PC-9 (cell line): ENCODE measurements around the gene SFSWAP. TPM values are rescaled to one million over a fixed set of nuclear protein-coding genes. Genes with fewer than 3 reads are reported as not detected.

Experiments used
- BruUV-seq: library from RNA; stranded (reverse); fragments of 400-500 nt; replicated peaks from 2 replicates; lab custom pipeline; 2021; lab: Mats Ljungman, UMichigan
- CTCF ChIA-PET: fragments of 300-600 bp; sonication (Branson Sonifier 250); formaldehyde crosslinking; loops from one replicate; lab custom pipeline; 2022; ENCODE audit warnings: antibody characterized with exemption; lab: Charles Lee
- POLR2A ChIA-PET: fragments of 300-600 bp; sonication (Branson Sonifier 250); formaldehyde crosslinking; loops from one replicate; lab custom pipeline; 2022; ENCODE audit warnings: antibody characterized with exemption; ENCODE audit not compliant: unreplicated experiment; lab: Charles Lee
- DNase-seq, 2 experiments: peaks; one replicate each; pipeline versions ENCODE4 v3.0.0 to v3.0.0-alpha.2; 2015 to 2022; ENCODE audit warnings: mixed read lengths in 1 of 2
- H2AFZ ChIP-seq: fragments of 200-600 bp; sonication (generic); 2 replicates; pipeline ENCODE4 v1.8.1; 2017; ENCODE audit warnings: antibody characterized with exemption
- H3F3A ChIP-seq: fragments of 200-600 bp; sonication (generic); 2 replicates; pipeline ENCODE4 v1.8.1; 2017; ENCODE audit warnings: antibody characterized with exemption, mild to moderate bottlenecking, low read depth; ENCODE audit not compliant: insufficient read depth
- H3K27ac ChIP-seq: fragments of 200-600 bp; sonication (generic); 2 replicates; pipeline ENCODE4 v1.6.1; 2016; ENCODE audit warnings: mixed run types
- H3K27me3 ChIP-seq: fragments of 200-600 bp; sonication (generic); 2 replicates; pipeline ENCODE4 v1.6.1; 2016; ENCODE audit warnings: low read depth, mixed run types; ENCODE audit not compliant: insufficient read depth
- H3K36me3 ChIP-seq: fragments of 200-600 bp; sonication (generic); 2 replicates; pipeline ENCODE4 v1.6.1; 2016; ENCODE audit warnings: low read depth, mixed run types
- H3K4me1 ChIP-seq: fragments of 200-600 bp; sonication (generic); replicated peaks from 2 replicates; pipeline ENCODE4 v1.6.1; 2016; ENCODE audit warnings: mixed run types; ENCODE audit not compliant: insufficient read depth
- H3K4me2 ChIP-seq: fragments of 200-600 bp; sonication (generic); 2 replicates; pipeline ENCODE4 v1.6.1; 2017; ENCODE audit warnings: mixed run types
- H3K4me3 ChIP-seq: fragments of 200-600 bp; sonication (generic); 2 replicates; pipeline ENCODE4 v1.6.1; 2016; ENCODE audit warnings: mixed run types
- H3K79me2 ChIP-seq: fragments of 200-600 bp; sonication (generic); 2 replicates; pipeline ENCODE4 v1.6.1; 2017; ENCODE audit warnings: low read depth, mixed run types
- H3K9me2 ChIP-seq: fragments of 200-600 bp; sonication (generic); 2 replicates; pipeline ENCODE4 v1.8.1; 2017; ENCODE audit warnings: mild to moderate bottlenecking; ENCODE audit not compliant: insufficient read depth
- H3K9me3 ChIP-seq: fragments of 200-600 bp; sonication (generic); 2 replicates; pipeline ENCODE4 v1.8.1; 2016; ENCODE audit warnings: low read depth; ENCODE audit not compliant: insufficient read depth
- H4K20me1 ChIP-seq: fragments of 200-600 bp; sonication (generic); 2 replicates; pipeline ENCODE4 v1.8.1; 2017; ENCODE audit not compliant: insufficient read depth
- EZH2 ChIP-seq: fragments of 200-600 bp; sonication (generic); IDR thresholded peaks from 2 replicates; pipeline ENCODE4 v1.8.0; 2017; ENCODE audit warnings: antibody characterized with exemption, low read depth
- intact Hi-C: fragments of 100-400 bp; cut with micrococcal nuclease; formaldehyde crosslinking; loops from one replicate; pipeline ENCODE4 v1.10.0; 2022; ENCODE audit not compliant: unreplicated experiment
- total RNA-seq: library from RNA; stranded (reverse); gene quantifications from 2 replicates; pipeline ENCODE4 v1.2.3, GENCODE V29; 2021
- TF ChIP-seq, protein P1 (sequence below): fragments of 200-600 bp; sonication (generic); conservative IDR thresholded peaks from 2 replicates; pipeline ENCODE4 v1.6.1; 2017; ENCODE audit warnings: mixed run types, antibody characterized with exemption, mild to moderate bottlenecking, moderate library complexity

SFSWAP gene
- total RNA-seq, 1 experiment from 2014 or later = 40.7 TPM

- DNase-seq = no peak
- TF ChIP-seq EZH2 = no peak
- TF ChIP-seq, protein P1, sequence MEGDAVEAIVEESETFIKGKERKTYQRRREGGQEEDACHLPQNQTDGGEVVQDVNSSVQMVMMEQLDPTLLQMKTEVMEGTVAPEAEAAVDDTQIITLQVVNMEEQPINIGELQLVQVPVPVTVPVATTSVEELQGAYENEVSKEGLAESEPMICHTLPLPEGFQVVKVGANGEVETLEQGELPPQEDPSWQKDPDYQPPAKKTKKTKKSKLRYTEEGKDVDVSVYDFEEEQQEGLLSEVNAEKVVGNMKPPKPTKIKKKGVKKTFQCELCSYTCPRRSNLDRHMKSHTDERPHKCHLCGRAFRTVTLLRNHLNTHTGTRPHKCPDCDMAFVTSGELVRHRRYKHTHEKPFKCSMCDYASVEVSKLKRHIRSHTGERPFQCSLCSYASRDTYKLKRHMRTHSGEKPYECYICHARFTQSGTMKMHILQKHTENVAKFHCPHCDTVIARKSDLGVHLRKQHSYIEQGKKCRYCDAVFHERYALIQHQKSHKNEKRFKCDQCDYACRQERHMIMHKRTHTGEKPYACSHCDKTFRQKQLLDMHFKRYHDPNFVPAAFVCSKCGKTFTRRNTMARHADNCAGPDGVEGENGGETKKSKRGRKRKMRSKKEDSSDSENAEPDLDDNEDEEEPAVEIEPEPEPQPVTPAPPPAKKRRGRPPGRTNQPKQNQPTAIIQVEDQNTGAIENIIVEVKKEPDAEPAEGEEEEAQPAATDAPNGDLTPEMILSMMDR = no peak
- H3K36me3 ChIP-seq = no peaks in the 10 kb centered on the region
- H3K4me2 ChIP-seq = peak overlapping the region; percentile 87
- H3K9me3 ChIP-seq = no peaks in the 10 kb centered on the region
- H2AFZ ChIP-seq = peak overlapping the region; percentile 46; the same call in 1 of the 2 replicates
- H3K4me3 ChIP-seq = peak overlapping the region; percentile 37; the same call in 1 of the 2 replicates
- CTCF ChIA-PET = interaction anchor here (0.9 kb wide), 1 partner anchor 75 kb away, joined by 13 read pairs; no protein-coding TSS in a partner anchor
- intact Hi-C loops = loop anchor here (10.0 kb wide), 1 partner anchor 225 kb away; no protein-coding TSS in a partner anchor
- H3K27me3 ChIP-seq = peaks cover 18% of the 10 kb centered on the region
- peaks cover 15% of the 10 kb centered on the region for H3K4me1 ChIP-seq
- H4K20me1 ChIP-seq = no peaks in the 10 kb centered on the region
- H3K27ac ChIP-seq = no peak overlapping the region
- POLR2A ChIA-PET = interaction anchor here (0.6 kb wide), 1 partner anchor 33 kb away, joined by 8 read pairs; no protein-coding TSS in a partner anchor
- no peaks in the 10 kb centered on the region for H3K79me2 ChIP-seq
- no peaks in the 10 kb centered on the region for H3K9me2 ChIP-seq
- no TSS peak for BruUV-seq
- H3F3A ChIP-seq = peaks cover 43% of the 10 kb centered on the region
Measured at GRCh38 chr12:131829356-131829747, 118.5 kb downstream of the SFSWAP start.

DNA sequence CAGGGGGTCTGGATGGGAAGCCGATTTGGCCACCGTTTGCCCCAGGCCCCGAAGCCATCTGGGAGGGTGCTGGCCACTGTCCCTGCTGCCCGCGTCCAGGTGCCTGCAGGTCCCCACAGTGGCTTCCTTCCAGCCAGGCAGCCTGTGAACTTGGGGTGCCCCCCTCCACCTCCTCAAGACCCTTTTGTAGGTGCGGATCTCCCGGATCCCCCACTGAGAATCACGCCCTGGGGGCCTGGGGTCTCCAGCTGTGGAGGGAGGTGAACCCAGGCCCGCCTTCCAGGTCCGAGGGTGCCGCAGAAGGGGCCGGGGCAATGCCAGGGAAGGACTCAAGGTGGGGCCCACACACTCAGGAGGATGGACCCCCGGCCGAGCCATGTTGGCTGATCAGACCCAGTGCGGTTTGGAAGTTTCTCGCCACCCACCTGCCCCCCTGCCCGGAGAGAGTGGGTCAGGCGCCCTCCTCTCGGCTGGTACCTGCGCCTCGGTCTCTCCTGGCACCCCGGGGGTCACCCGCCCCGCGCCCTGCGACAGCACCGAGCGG, 119.0 kb downstream of the SFSWAP start:
- no peaks in the 10 kb centered on the region for H4K20me1 ChIP-seq
- no peaks in the 10 kb centered on the region for H3K9me3 ChIP-seq
- H3K36me3 ChIP-seq = no peaks in the 10 kb centered on the region
- H3K4me3 ChIP-seq = peak overlapping the region; percentile 56; the same call in 1 of the 2 replicates
- no TSS peak for BruUV-seq
- H3K4me1 ChIP-seq = peaks cover 16% of the 10 kb centered on the region
- intact Hi-C loops = loop anchor here (2.0 to 10.0 kb wide), 5 partner anchors 45 to 725 kb away; no protein-coding TSS in a partner anchor
- CTCF ChIA-PET = interaction anchor here (1.0 kb wide), 1 partner anchor 30 kb away, joined by 4 read pairs; no protein-coding TSS in a partner anchor
- H3K4me2 ChIP-seq = peak overlapping the region; percentile 87
- no peak overlapping the region for H2AFZ ChIP-seq
- H3K27me3 ChIP-seq = peaks cover 18% of the 10 kb centered on the region
- H3K79me2 ChIP-seq = no peaks in the 10 kb centered on the region
- H3K9me2 ChIP-seq = no peaks in the 10 kb centered on the region
- H3F3A ChIP-seq = peaks cover 43% of the 10 kb centered on the region
- POLR2A ChIA-PET = interaction anchor here (0.6 kb wide), 1 partner anchor 21 kb away, joined by 3 read pairs; no protein-coding TSS in a partner anchor
- DNase-seq = no peak
- TF ChIP-seq EZH2 = no peak
- TF ChIP-seq, protein P1 = no peak
- H3K27ac ChIP-seq = no peak overlapping the region

DNA sequence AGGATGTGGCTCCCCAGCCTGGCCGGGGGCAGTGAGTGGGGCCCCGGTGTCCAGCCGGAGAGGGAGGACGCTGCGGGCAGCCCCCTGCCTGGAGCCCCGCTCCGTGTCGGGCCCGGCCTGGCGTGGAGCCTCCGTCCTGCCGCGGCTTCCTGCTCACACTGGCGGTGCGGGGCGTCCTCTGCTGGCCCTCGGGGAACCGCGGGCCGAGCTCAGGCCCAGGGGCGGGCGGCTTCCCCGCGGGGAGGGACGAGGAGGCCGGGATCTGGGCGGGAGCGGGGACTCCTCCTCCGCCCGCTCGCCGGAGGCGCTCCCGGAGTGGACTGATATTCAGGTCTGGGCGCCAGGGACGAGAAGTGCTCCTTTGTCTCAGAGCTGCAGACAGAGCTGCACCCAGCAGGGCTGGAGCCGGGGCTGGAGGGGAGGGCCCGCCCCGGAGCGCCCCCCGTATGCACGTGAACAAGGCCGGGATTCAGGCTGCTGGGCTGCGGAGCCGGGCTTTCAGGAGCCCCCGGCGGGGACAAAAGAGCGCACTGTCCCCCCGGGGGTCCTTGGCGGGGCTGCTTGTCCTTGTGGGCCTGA, 119.5 kb downstream of the SFSWAP start:
- Histone ChIP-seq H3K79me2 (no peaks in the 10 kb centered on the region), H3K4me2 (peak overlapping the region; percentile 87), H3F3A (peaks cover 42% of the 10 kb centered on the region), H3K9me2 (no peaks in the 10 kb centered on the region), H2AFZ (peak overlapping the region; percentile 62; the same call in 1 of the 2 replicates), H3K27ac (no peak overlapping the region), H4K20me1 (no peaks in the 10 kb centered on the region), H3K4me1 (peaks cover 21% of the 10 kb centered on the region), H3K4me3 (peak overlapping the region; percentile 56), H3K27me3 (peaks cover 18% of the 10 kb centered on the region), H3K9me3 (no peaks in the 10 kb centered on the region), H3K36me3 (no peaks in the 10 kb centered on the region)
- ChIA-PET POLR2A (interaction anchor here (0.6 to 0.7 kb wide), 2 partner anchors 21 to 47 kb away, joined by 3 to 8 read pairs; no protein-coding TSS in a partner anchor), CTCF (interaction anchor here (1.0 kb wide), 1 partner anchor 30 kb away, joined by 4 read pairs; no protein-coding TSS in a partner anchor)
- TF ChIP-seq, protein P1 = peak; percentile 60
- TF ChIP-seq EZH2 = no peak
- DNase-seq = peak; percentile 67 to 91
- BruUV-seq = no TSS peak
- intact Hi-C loops = loop anchor here (2.0 to 5.0 kb wide), 4 partner anchors 46 to 726 kb away; no protein-coding TSS in a partner anchor
